BE2C (cell line): ENCODE results near the gene CLEC14A.

Experiments
- DNase-seq: peaks from one replicate; pipeline ENCODE4 v3.0.0-alpha.2; 2020
- H3K27me3 ChIP-seq: fragments of 250-450 bp; sonication (Bioruptor Pico); 2 replicates; pipeline ENCODE4 v1.5.1; 2020; ENCODE audit warnings: mild to moderate bottlenecking
- H3K36me3 ChIP-seq: fragments of 250-450 bp; sonication (Bioruptor Pico); 2 replicates; pipeline ENCODE4 v1.5.1; 2020; ENCODE audit warnings: mild to moderate bottlenecking
- H3K4me1 ChIP-seq: fragments of 250-450 bp; sonication (Bioruptor Pico); 2 replicates; pipeline ENCODE4 v1.5.1; 2020
- H3K4me3 ChIP-seq: 2 replicates; pipeline ENCODE4 v1.5.1; 2011; ENCODE audit warnings: low read depth, low read length
- H3K9me3 ChIP-seq: fragments of 250-450 bp; sonication (Bioruptor Pico); 2 replicates; pipeline ENCODE4 v1.5.1; 2020
- CTCF ChIP-seq: IDR thresholded peaks from 2 replicates; pipeline ENCODE4 v1.5.1; 2012; ENCODE audit warnings: mild to moderate bottlenecking, low read depth, low read length

Gene CLEC14A

DNA sequence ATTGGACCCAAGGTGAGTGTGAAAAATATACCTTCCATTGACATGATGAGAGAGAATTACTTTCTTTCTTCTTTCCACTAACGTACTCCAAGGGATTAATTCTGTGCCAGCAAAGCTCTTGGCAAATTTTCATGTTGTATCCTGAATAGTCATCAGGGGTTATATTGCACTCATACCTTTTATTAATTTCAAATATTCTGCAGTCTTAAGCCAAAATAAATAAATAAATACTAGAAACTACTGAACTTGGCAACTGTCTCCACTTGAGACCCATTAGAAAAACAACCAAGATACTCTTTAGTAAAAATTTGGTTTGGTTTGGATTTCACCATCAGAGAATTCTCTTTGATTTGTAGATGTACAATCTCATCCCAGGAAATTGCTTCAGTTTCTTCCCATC, 22.1 kb upstream of the CLEC14A start:
- peaks cover 8% of the 10 kb centered on the region for H3K4me1 ChIP-seq
- H3K36me3 ChIP-seq, result no peaks in the 10 kb centered on the region
- no peak overlapping the region for H3K4me3 ChIP-seq
- DNase-seq, result no peak
- no peaks in the 10 kb centered on the region for H3K9me3 ChIP-seq
- H3K27me3 ChIP-seq, result no peaks in the 10 kb centered on the region
- TF ChIP-seq CTCF, result no peak

DNA sequence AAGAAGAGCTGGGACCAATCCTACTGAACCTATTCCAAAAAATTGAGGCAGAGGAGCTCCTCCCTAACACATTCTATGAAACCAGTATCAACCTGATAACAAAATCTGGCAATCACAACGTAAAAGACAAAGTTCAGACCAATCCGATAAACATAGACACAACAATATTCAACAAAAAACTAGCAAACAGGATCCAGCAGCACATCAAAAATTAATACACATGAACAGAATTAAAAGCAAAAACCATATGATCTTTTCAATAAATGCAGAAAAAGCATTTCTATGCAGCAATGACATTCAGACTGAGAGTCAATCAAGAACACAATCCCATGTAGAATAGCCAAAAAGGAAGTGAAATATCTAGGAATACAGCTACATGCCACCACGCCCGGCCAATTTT, 7.0 kb upstream of the CLEC14A start:
- no peaks in the 10 kb centered on the region for H3K36me3 ChIP-seq
- no peak for TF ChIP-seq CTCF
- DNase-seq, result no peak
- no peaks in the 10 kb centered on the region for H3K4me1 ChIP-seq
- H3K9me3 ChIP-seq, result no peaks in the 10 kb centered on the region
- no peak overlapping the region for H3K4me3 ChIP-seq
- H3K27me3 ChIP-seq, result no peaks in the 10 kb centered on the region

DNA sequence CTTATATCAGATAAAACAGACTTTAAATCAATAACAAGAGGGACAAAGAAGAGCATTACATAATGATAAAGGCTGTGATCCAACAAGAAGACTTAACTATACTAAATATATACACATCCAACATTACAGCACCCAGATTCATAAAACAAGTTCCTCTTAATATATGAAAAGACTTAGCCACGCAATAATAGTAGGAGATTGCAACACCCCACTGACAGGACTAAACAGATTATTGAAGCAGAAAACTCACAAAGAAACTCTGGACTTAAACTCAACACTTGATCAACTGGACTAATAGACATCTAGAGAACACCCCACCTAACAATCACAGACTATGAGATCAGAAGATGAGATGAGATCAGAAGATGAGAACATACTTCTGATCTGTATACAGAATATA, 5.7 kb upstream of the CLEC14A start:
- Histone ChIP-seq H3K9me3 (no peaks in the 10 kb centered on the region), H3K4me1 (no peaks in the 10 kb centered on the region), H3K27me3 (no peaks in the 10 kb centered on the region), H3K4me3 (no peak overlapping the region), H3K36me3 (no peaks in the 10 kb centered on the region)
- DNase-seq, result no peak
- no peak for TF ChIP-seq CTCF

- no peak for TF ChIP-seq CTCF
- DNase-seq, result no peak
- Histone ChIP-seq H3K4me1 (no peaks in the 10 kb centered on the region), H3K36me3 (no peaks in the 10 kb centered on the region), H3K4me3 (no peak overlapping the region), H3K9me3 (no peaks in the 10 kb centered on the region; the same call in 1 of the 2 replicates), H3K27me3 (no peaks in the 10 kb centered on the region)
Observed at GRCh38 chr14:38257507-38257906, 1.6 kb upstream of the CLEC14A start.

- Histone ChIP-seq H3K4me3 (no peak overlapping the region), H3K9me3 (no peaks in the 10 kb centered on the region; the same call in 1 of the 2 replicates)
- no peak for TF ChIP-seq CTCF
Observed at GRCh38 chr14:38256533-38256840, 594 bp upstream of the CLEC14A start.

DNA sequence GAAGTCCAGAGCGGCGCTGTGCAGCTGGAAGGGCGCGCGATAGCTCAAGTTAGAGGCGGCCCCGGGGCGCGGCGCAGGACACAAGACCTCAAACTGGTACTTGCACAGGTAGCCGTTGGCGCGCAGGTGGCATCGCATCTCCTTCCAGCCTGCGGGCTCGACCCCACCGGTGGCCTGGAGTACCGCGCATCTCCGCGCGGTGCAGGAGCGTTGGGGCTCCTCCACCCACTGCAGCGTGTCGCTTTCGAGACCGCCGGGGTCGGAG, 553 bp downstream of the CLEC14A start:
- Histone ChIP-seq H3K9me3 (no peaks in the 10 kb centered on the region; the same call in 1 of the 2 replicates), H3K4me1 (no peaks in the 10 kb centered on the region), H3K27me3 (no peaks in the 10 kb centered on the region), H3K4me3 (no peak overlapping the region), H3K36me3 (no peaks in the 10 kb centered on the region)
- DNase-seq, result no peak
- TF ChIP-seq CTCF, result no peak

More at GRCh38 chr14:38256533-38256840, 594 bp upstream of the CLEC14A start:
- Histone ChIP-seq H3K36me3 (no peaks in the 10 kb centered on the region), H3K27me3 (no peaks in the 10 kb centered on the region), H3K4me1 (no peaks in the 10 kb centered on the region)
- DNase-seq, result no peak
